ENCODE measurements around the gene RPP40. TPM values are rescaled to one million over a fixed set of nuclear protein-coding genes. Genes with fewer than 3 reads are reported as not detected.

The RPP40 gene
- total and polyA plus RNA-seq, 2 of the 8 experiments (the other 6 are each of a cell fraction or from before 2014, with no cell fraction given), result 7.0 to 15.7 TPM

- no peak overlapping the region for H4K91ac ChIP-seq (replicated peaks; ENCODE audit: insufficient read length, low read length)
- 84% methylated on average over 1 of the region's 1 CpG; no CpG with 5 or more reads in 1 of the 2 experiments for WGBS, 2 experiments (ENCODE audit: extremely low coverage in 1 of 2, insufficient coverage in 1 of 2, insufficient read length in 1 of 2, insufficient replicate concordance in 2 of 2, low coverage in 1 of 2, low lambda C conversion rate in 2 of 2, missing lambda C conversion rate in 1 of 2)
- no peak overlapping the region for H2BK120ac ChIP-seq (replicated peaks; ENCODE audit: low read depth, low read length)
- H3K23me2 ChIP-seq (ENCODE audit: low read depth, low read length), result no peaks in the 10 kb centered on the region
- H2AFZ ChIP-seq (ENCODE audit: low read length), result no peak overlapping the region
- no peak overlapping the region for H3K23ac ChIP-seq (ENCODE audit: insufficient read length)
- peaks cover 5 to 11% of the 10 kb centered on the region in 2 experiments; a peak in 2 of 4 replicates for H3K9me3 ChIP-seq (ENCODE audit: insufficient read depth in 2 of 2, low read depth in 1 of 2, low read length in 1 of 2)
- H4K20me1 ChIP-seq (replicated peaks in 1 of 2; ENCODE audit: control insufficient read depth in 1 of 2, insufficient read depth in 2 of 2, low read length in 2 of 2), result no peaks in the 10 kb centered on the region
- no peak overlapping the region for H3K4ac ChIP-seq (replicated peaks; ENCODE audit: insufficient read length, low read depth, low read length)
- no peak for DNase-seq (ENCODE audit: low read depth in 1 of 2, low spot score in 2 of 2)
- TF ChIP-seq RBBP5 (IDR thresholded peaks at IDR 0.05; ENCODE audit: borderline replicate concordance, low read depth, low read length) (no peak), CBX5 (IDR thresholded peaks at IDR 0.05; ENCODE audit: low read depth, low read length) (no peak), KDM5A (IDR thresholded peaks at IDR 0.05; ENCODE audit: low read length) (no peak), SIN3A (conservative IDR thresholded peaks at IDR 0.05 in 1 of 2, IDR thresholded peaks at IDR 0.05 in 1 of 2; ENCODE audit: low read depth in 1 of 2, low read length in 2 of 2) (no peak), SP1 (IDR thresholded peaks at IDR 0.05; ENCODE audit: low read depth, low read length) (no peak), NRF1 (IDR thresholded peaks at IDR 0.05; ENCODE audit: low read depth, low read length) (no peak), JUND (IDR thresholded peaks at IDR 0.05; ENCODE audit: low read length) (no peak)
- ChIA-PET POLR2A (ENCODE audit: partially characterized antibody) (no interaction called here), CTCF (ENCODE audit: partially characterized antibody) (interaction anchor here (0.6 to 2.3 kb wide), 2 partner anchors 15 to 454 kb away, joined by 3 to 5 read pairs; no protein-coding TSS in a partner anchor)
- no peaks in the 10 kb centered on the region for H3K79me1 ChIP-seq (ENCODE audit: low read depth, low read length)
- H3K4me1 ChIP-seq (replicated peaks in 1 of 4; ENCODE audit: control insufficient read depth in 3 of 4, insufficient read depth in 4 of 4, low read length in 3 of 4), result no peaks in the 10 kb centered on the region
- no peak for FAIRE-seq
- H4K8ac ChIP-seq (ENCODE audit: extremely low read depth, insufficient read depth, low read length), result no peak overlapping the region
- H3K4me3 ChIP-seq (ENCODE audit: extremely low read depth in 1 of 4, insufficient read depth in 2 of 4, low read depth in 3 of 4, low read length in 4 of 4), result no peak overlapping the region
- H3K56ac ChIP-seq (replicated peaks; ENCODE audit: insufficient read length, low read depth, low read length), result no peak overlapping the region
- no peak overlapping the region for H3K27ac ChIP-seq (ENCODE audit: low read depth, low read length)
- no peaks in the 10 kb centered on the region for H3K79me2 ChIP-seq (ENCODE audit: control insufficient read depth in 1 of 2, insufficient read depth in 2 of 2, low read length in 2 of 2)
- H2BK20ac ChIP-seq (ENCODE audit: low read length), result no peak overlapping the region
- H3K9ac ChIP-seq (replicated peaks in 1 of 4; ENCODE audit: extremely low read depth in 1 of 4, low read depth in 3 of 4, low read length in 3 of 4), result no peak overlapping the region
- H2BK15ac ChIP-seq (ENCODE audit: low read length), result no peak overlapping the region
- H2AK5ac ChIP-seq (ENCODE audit: low read depth, low read length), result no peak overlapping the region
- no peak overlapping the region for H3K4me2 ChIP-seq (ENCODE audit: insufficient read depth in 1 of 2, low read depth in 2 of 2, low read length in 2 of 2)
- peaks cover 0 to 2% (median 0%) of the 10 kb centered on the region in 4 experiments; a peak in 2 of 8 replicates for H3K36me3 ChIP-seq (ENCODE audit: control insufficient read depth in 2 of 4, insufficient read depth in 4 of 4, low read length in 3 of 4)
- H4K5ac ChIP-seq (ENCODE audit: insufficient read length, low read depth, low read length), result no peak overlapping the region
- H3K18ac ChIP-seq (ENCODE audit: extremely low read depth, low read length), result no peak overlapping the region
- no peaks in the 10 kb centered on the region for H3K27me3 ChIP-seq (replicated peaks in 1 of 4; ENCODE audit: control insufficient read depth in 3 of 4, extremely low read depth in 1 of 4, insufficient read depth in 3 of 4, low read length in 3 of 4)
- no peak overlapping the region for H2BK5ac ChIP-seq (ENCODE audit: low read depth, low read length)
- no peak overlapping the region for H2BK12ac ChIP-seq (ENCODE audit: low read depth, low read length)
- no peak overlapping the region for H3K14ac ChIP-seq (ENCODE audit: insufficient read length)
Observed at GRCh38 chr6:5051394-5051793, 47.6 kb upstream of the RPP40 start.
